ENCODE measurements around the gene CTIF.
"Not testable (repeated sequence)": the region's sequence is repeated elsewhere in the genome, so short reads cannot be mapped to it uniquely, and the experiment has no call there.

CTIF gene

GRCh38 chr18:48538531-48539405, at the start of gene CTIF:
TSS of gene CTIF (plus strand) at chr18:48539031. CDS start at chr18:48619566, 80,535 bp downstream.
- DNase-seq: peak; percentile 79 to 93

DNA sequence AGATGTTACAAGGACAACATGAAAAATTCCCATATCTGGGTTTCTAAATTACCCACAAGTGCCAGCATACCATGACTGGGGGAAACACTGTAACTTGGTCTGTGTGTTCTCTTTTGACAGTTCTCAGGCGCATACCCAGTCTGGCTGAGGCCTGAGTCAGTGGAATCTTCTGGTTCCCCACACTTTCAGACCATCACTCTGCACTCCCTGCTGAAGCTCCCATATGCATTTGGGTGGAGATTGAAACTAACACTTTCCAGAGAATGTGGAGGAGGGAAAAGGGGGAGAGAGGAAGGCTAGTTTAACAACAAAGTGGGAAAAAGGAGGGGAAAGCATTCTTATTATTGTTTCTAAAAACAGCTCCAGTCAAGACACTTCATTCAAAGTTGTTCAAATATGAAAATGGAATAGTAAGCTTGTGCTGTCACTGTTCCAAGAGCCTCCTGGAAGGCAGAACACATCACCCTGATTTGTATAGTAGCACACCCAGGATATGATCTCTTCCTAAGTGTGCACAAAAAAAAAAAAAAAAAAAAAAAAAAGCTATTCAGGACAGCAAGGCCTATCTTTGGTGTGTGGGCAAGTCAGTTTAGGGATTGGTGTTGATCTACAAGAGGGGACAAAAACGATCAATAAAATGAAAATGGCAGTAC, 48.1 kb upstream of the CTIF start:
- DNase-seq: no peak

- DNase-seq: no peak
These were observed 46.0 kb upstream of the CTIF start for GRCh38 chr18:48492880-48493279.

- DNase-seq: no peak
These were observed 45.2 kb upstream of the CTIF start for GRCh38 chr18:48493434-48494230.

DNA sequence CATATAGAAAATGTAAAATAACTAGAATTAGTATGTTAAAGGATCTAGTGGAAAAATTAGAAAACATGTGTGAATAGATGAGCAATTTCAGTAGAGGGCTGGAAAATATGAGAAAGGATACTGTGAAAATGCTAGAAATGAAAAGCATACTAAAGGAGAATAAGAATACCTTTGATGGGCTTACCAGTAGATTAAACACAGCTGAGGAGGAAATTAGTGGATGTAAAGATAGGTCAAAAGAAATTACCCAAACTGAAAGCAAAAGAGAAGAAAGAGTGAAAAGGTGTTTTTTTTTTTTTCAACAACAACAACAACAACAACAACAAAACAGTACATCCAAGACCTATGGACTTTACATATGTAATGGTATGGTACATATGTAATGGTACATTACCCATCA, 41.0 kb upstream of the CTIF start:
- DNase-seq: no peak

DNA sequence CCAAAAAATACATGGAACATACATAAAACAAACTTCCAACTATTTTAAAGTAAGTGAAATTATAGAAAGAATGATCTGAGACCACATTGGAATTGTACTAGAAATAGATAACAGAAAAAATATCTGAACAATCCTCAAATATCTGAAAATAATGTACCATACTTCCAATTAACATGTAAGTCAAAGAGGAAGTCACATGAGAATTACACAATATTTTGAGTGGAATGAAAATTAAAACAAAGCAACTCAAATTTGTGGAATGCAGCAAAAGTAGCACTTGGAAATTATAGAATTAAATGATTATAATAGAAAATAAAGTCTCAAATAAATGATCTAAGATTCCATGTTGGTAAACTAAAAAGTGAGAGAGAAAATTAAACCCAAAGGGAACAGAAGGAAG, 38.3 kb upstream of the CTIF start:
- DNase-seq: no peak

DNA sequence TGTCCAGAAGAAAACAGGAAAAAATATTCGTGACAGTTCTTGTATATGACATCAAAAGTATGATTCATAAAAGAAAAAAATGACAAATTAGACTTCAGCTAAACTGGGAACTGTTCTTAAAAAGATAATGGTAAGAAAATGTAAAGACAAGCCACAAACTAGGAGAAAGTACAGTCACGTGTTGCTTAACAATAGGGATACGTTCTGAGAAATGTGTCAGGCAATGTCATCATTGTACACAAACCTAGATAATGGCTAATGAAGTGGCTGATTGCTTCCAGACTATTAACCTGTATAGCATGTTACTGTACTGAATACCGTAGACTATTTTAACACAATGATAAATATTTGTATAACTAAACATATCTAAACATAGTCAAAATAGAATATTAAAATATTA, 35.9 kb upstream of the CTIF start:
- DNase-seq: no peak

- no peak for DNase-seq
These were observed 34.0 kb upstream of the CTIF start for GRCh38 chr18:48504819-48505218.

GRCh38 chr18:48506983-48507568, 31.8 kb upstream of the CTIF start:
- not testable (repeated sequence) for DNase-seq

DNA sequence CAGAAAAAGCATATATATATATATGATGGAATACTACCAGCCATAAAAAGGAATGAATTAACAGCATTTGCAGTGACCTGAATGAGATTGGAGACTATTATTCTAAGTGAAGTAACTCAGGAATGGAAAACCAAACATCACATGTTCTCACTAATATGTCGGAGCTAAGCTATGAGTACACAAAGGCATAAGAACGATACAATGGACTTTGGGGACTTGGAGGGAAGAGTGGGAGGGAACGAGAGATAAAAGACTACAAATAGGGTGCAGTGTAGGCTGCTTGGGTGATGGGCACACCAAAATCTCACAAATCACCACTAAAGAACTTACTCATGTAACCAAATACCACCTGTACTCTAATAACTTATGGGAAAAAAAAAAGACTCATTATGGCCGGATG, 26.3 kb upstream of the CTIF start:
- not testable (repeated sequence) for DNase-seq

GRCh38 chr18:48514786-48515185, 24.0 kb upstream of the CTIF start:
- no peak for DNase-seq

DNA sequence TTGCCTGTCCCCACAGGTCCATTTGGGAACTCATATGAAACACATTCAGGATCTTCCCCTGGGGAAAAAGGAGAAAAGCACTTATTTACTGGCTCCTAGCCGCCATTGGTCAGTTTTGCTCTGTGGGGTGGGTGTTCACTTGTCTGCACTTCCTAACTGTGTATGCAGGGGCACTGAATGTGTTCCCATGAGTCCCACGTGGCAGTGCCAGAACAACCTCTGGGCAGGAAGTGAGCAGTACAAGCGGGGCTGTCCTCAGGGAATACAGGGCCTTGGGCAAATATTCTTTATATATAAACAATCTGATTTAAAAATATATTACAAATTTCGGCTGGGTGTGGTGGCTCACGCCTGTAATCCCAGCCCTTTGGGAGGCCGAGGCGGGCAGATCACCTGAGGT, 21.8 kb upstream of the CTIF start:
- no peak for DNase-seq

- no peak for DNase-seq
These were observed 19.3 kb upstream of the CTIF start for GRCh38 chr18:48519431-48520100.

- DNase-seq: no peak
These were observed 17.1 kb upstream of the CTIF start for GRCh38 chr18:48521723-48522122.

- no peak for DNase-seq
These were observed 13.2 kb upstream of the CTIF start for GRCh38 chr18:48525671-48526070.

DNA sequence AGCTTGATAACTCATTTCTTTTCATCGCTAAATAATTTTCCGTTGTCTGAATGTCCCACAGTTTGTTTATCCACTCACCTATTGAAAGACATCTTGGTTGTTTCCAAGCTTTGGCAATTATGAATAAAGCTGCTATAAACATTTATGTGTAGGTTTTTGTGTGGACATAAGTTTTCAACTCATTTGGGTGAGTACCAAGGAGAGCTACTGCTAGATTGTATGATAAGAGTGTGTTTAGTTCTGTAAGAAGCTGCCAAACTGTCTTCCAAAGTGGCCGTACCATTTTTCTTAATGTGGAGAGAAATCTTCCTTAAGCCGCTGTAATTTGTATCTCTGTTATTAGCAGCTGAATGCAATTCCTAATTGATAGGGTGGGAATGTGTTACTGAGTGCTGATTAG, 11.4 kb upstream of the CTIF start:
- DNase-seq: no peak

- DNase-seq: no peak
These were observed 10.0 kb upstream of the CTIF start for GRCh38 chr18:48528861-48529260.

DNA sequence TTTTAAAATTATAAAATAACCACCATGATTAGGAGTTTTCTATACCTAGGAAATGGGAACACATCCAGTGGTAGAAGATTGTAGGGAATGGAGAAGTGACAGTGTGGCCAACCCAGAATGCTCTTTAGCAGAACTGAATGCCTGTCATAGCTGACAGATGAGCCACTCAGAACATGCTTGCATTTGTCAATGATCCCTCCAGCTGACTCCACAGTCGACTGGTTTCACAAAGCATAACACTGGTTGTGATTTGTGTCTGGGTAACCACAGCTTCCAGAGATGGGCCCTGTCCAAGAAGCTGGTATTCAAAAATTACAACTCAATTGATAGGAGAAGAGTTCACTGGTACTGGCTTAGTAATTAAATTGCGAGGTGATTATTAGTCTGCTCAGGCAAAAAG, 9.0 kb upstream of the CTIF start:
- DNase-seq: peak; percentile 6 to 37

DNA sequence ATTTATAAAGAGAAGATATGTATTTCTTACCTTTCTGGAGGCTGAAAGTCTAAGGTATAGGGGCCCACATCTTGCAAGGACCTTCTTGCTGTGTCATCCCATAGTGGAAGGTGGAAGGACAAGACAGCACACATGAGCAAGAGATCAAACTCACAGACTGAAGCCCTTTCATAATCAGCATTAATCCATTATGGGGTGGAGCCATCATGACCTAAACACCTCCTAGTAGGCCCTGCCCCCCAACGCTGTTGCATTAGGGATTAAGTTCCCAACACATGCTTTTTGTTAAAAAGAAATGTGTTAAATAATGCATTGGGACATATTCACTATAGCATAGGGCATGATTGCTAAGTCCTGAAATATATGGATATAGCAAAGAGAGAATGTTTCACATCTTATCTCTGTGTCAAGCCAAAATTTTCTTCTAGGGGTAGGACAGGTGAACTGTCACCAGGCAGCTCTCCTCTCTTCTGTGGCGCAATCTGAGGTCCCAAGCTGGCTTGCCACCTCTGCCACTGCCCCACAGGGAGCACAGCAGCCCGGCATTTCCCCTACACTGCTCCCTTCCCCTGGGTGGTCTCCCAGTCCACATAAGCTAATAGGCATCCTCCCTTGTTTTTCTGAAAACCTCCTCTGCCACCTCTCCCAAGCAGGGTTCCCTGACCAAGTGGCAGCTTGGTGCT, 8.3 kb upstream of the CTIF start:
- no peak for DNase-seq

GRCh38 chr18:48531082-48531403, 7.8 kb upstream of the CTIF start:
- no peak for DNase-seq

DNA sequence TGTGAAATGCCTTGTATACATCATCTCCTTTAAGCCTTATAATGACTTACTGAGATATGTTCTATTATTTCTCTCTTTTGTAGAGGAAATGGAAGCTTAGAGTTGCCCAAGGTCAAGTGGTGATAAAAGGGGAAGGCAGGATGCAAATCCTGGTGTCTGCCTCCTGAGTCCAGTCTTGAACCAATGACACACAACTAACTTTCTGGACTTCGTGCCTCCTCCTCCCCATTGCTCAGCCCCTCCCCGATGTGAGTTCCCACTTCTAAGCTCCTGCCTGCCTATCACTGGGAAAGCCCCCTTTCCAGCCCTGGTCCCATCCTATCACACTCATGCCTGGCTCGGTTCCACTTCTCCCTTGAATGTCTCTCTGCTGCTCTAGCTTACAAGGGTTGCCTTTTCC, 6.9 kb upstream of the CTIF start:
- DNase-seq: no peak

Data from SW 1271 (cell line).